IPS DF 4.7 (cell line): ENCODE measurements around the gene DPP3.
A peak's percentile ranks its signal among the peaks of the same experiment; 100 is the strongest.
"Not testable (repeated sequence)": the region's sequence is repeated elsewhere in the genome, so short reads cannot be mapped to it uniquely, and the experiment has no call there.

Experiments
- DNase-seq: peaks from one replicate; pipeline ENCODE4 v3.0.0-alpha.2; 2013; ENCODE audit warnings: low spot score; ENCODE audit errors: extremely low read depth

Gene DPP3

GRCh38 chr11:66530927-66531709, 50.9 kb downstream of the DPP3 start:
- DNase-seq: no peak

- DNase-seq: no peak
Measured at GRCh38 chr11:66531841-66532240, 51.6 kb downstream of the DPP3 start.

GRCh38 chr11:66532784-66533183, 52.5 kb downstream of the DPP3 start:
- DNase-seq: no peak

GRCh38 chr11:66539170-66539869, 59.1 kb downstream of the DPP3 start:
- DNase-seq: no peak

GRCh38 chr11:66539870-66540213, 59.6 kb downstream of the DPP3 start:
- no peak for DNase-seq

GRCh38 chr11:66540598-66540997, 60.4 kb downstream of the DPP3 start:
- not testable (repeated sequence) for DNase-seq

- no peak for DNase-seq
Measured at GRCh38 chr11:66541892-66542291, 61.7 kb downstream of the DPP3 start.

GRCh38 chr11:66542362-66542761, 62.1 kb downstream of the DPP3 start:
- DNase-seq: no peak

- no peak for DNase-seq
Measured at GRCh38 chr11:66543263-66544107, 63.3 kb downstream of the DPP3 start.

- not testable (repeated sequence) for DNase-seq
Measured at GRCh38 chr11:66544952-66545351, 64.7 kb downstream of the DPP3 start.

GRCh38 chr11:66545701-66546367, 65.6 kb downstream of the DPP3 start, which contains the start of gene ZDHHC24:
TSS of gene ZDHHC24 (minus strand) at chr11:66546048. CDS start at chr11:66546003, 45 bp downstream.
- peak; percentile 84 for DNase-seq

- no peak for DNase-seq
Measured at GRCh38 chr11:66546368-66546965, 66.2 kb downstream of the DPP3 start, which contains the start of gene ACTN3. TSS of gene ACTN3 (plus strand) at chr11:66546903. CDS start at chr11:66546938, 35 bp downstream.

GRCh38 chr11:66546966-66547661, 66.9 kb downstream of the DPP3 start:
- no peak for DNase-seq

GRCh38 chr11:66547662-66548009, 67.4 kb downstream of the DPP3 start:
- DNase-seq: no peak

- no peak for DNase-seq
Measured at GRCh38 chr11:66548041-66548440, 67.8 kb downstream of the DPP3 start.

- DNase-seq: no peak
Measured at GRCh38 chr11:66548774-66549630, 68.8 kb downstream of the DPP3 start.

- DNase-seq: no peak
Measured at GRCh38 chr11:66549696-66550095, 69.5 kb downstream of the DPP3 start.

- DNase-seq: no peak
Measured at GRCh38 chr11:66550887-66551286, 70.7 kb downstream of the DPP3 start.

GRCh38 chr11:66554602-66555001, 74.4 kb downstream of the DPP3 start:
- DNase-seq: no peak
